LoVo (cell line): ENCODE results near the gene MPND.
"Not testable (repeated sequence)": the region's sequence is repeated elsewhere in the genome, so short reads cannot be mapped to it uniquely, and the experiment has no call there.

Source experiments
- DNase-seq: peaks from one replicate; pipeline ENCODE4 v3.0.0-alpha.2; 2016; ENCODE audit warnings: low spot score

MPND gene

GRCh38 chr19:4349225-4349624 is 5.9 kb downstream of the MPND start:
- not testable (repeated sequence) for DNase-seq

GRCh38 chr19:4350111-4350510 is 6.7 kb downstream of the MPND start:
- no peak for DNase-seq

- no peak for DNase-seq
These were observed 7.4 kb downstream of the MPND start for GRCh38 chr19:4350726-4351125.

- DNase-seq = peak; percentile 56
These were observed 9.3 kb downstream of the MPND start for GRCh38 chr19:4352701-4353121.

- no peak for DNase-seq
These were observed 10.9 kb downstream of the MPND start for GRCh38 chr19:4354282-4354681.

- DNase-seq = no peak
These were observed 11.5 kb downstream of the MPND start for GRCh38 chr19:4354897-4355296.

GRCh38 chr19:4357095-4357797 is 13.9 kb downstream of the MPND start:
- DNase-seq = no peak

GRCh38 chr19:4357921-4358326 is 14.6 kb downstream of the MPND start:
- DNase-seq = no peak

- no peak for DNase-seq
These were observed 15.6 kb downstream of the MPND start for GRCh38 chr19:4358709-4359626.

- DNase-seq = no peak
These were observed 16.3 kb downstream of the MPND start for GRCh38 chr19:4359627-4360000.

- DNase-seq = no peak
These were observed 16.8 kb downstream of the MPND start for GRCh38 chr19:4360081-4360569.

- no peak for DNase-seq
These were observed 17.3 kb downstream of the MPND start for GRCh38 chr19:4360641-4361151.

GRCh38 chr19:4361152-4362046 is 18.0 kb downstream of the MPND start:
- no peak for DNase-seq

- DNase-seq = no peak
These were observed 18.9 kb downstream of the MPND start for GRCh38 chr19:4362101-4362828.

GRCh38 chr19:4362831-4363545 is 19.6 kb downstream of the MPND start:
- DNase-seq = no peak

- no peak for DNase-seq
These were observed 20.4 kb downstream of the MPND start for GRCh38 chr19:4363571-4364304.

GRCh38 chr19:4365341-4365740 is 22.0 kb downstream of the MPND start:
- DNase-seq = no peak

GRCh38 chr19:4365791-4366665 is 22.7 kb downstream of the MPND start:
- no peak for DNase-seq
